ENCODE results near the gene AFF4.
"Not testable (repeated sequence)": the region's sequence is repeated elsewhere in the genome, so short reads cannot be mapped to it uniquely, and the experiment has no call there.

GRCh38 chr5:133008455-133008854 lies 45.0 kb upstream of the AFF4 start:
- TF ChIP-seq CTCF (conservative IDR thresholded peaks at IDR 0.05 in 1 of 2, IDR thresholded peaks at IDR 0.05 in 1 of 2; ENCODE audit: extremely low read depth in 1 of 2, insufficient read depth in 1 of 2, low read depth in 1 of 2, low read length in 2 of 2); EZH2 (IDR thresholded peaks at IDR 0.05; ENCODE audit: borderline replicate concordance, low read length): not testable (repeated sequence)
